Measurements from ENCODE around the gene IFT20. TPM values are rescaled to one million over a fixed set of nuclear protein-coding genes. Genes with fewer than 3 reads are reported as not detected.

The IFT20 gene, protein sequence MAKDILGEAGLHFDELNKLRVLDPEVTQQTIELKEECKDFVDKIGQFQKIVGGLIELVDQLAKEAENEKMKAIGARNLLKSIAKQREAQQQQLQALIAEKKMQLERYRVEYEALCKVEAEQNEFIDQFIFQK
- total RNA-seq, result 73.0 and 75.2 TPM in 2 replicates

GRCh38 chr17:28335201-28335958 lies at the start of gene IFT20, which contains the start of gene TNFAIP1:
Gene IFT20 (minus strand): TSS chr17:28335472. CDS start chr17:28331985, 3,487 bp downstream.
Gene TNFAIP1 (plus strand): TSS chr17:28335761. CDS start chr17:28339522, 3,761 bp downstream.

GRCh38 chr17:28371245-28372202 lies 36.3 kb upstream of the IFT20 start, which contains the start of gene SARM1:
Gene SARM1 (plus strand): TSS chr17:28371694. CDS start chr17:28372033, 339 bp downstream.

GRCh38 chr17:28370035-28370743 lies 34.9 kb upstream of the IFT20 start, which contains the start of gene VTN:
Gene VTN (minus strand): TSS chr17:28370307. CDS start chr17:28370203, 104 bp downstream.

DNA sequence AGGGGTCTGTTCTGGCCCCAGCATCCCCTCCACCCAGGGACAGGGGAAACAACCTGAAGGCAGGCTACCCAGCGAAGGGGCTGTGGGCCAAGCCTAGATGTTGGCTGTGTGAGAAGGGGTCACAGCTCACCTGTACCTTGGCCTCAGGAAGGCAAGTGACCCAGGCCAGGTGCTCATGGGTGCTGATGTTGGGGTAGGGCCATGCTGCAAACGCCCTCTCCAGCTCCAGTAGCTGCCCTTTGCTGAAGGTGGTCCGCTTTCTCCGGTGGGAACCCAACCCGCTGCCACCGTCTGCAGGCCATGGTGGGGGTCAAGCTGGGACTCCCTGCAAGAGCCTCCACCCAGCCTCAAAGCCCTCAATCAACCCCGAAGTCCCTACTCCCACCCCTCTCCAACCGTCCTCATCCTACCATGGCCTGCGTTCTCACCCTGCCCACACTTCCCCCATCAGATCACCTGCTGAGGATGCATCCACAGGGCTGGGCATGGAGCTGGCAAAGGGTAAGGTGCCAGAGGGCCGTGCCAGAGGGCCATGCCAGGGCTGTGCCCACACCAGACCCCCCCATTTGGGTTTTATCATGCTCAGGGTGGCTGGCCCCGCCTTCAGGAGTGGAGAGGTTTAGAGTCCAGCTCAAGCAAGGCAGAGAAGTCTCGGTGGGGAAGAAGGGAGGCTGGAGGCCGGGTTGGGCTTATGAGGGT lies 29.5 kb upstream of the IFT20 start, which contains the start of gene SEBOX:
Gene SEBOX, minus strand, starts transcription at position 535 of the 699 bp plus-strand sequence. Its CDS starts 48 bp downstream, at position 487.

GRCh38 chr17:28357061-28357900 lies 22.0 kb upstream of the IFT20 start, which contains the start of gene POLDIP2:
Gene POLDIP2 (minus strand): TSS chr17:28357527. CDS start chr17:28357448, 79 bp downstream.

GRCh38 chr17:28318759-28319597 lies 16.3 kb downstream of the IFT20 start, which contains the start of gene TMEM97:
Gene TMEM97 (plus strand): TSS chr17:28319200. CDS start chr17:28319240, 40 bp downstream.

Other genes starting within 250 kb of the IFT20 start
- 25.1 and 31.3 TPM in 2 replicates for gene TMEM97, start 16.3 kb downstream of the IFT20 start, total RNA-seq
- gene TNFAIP1, start 289 bp upstream of the IFT20 start, total RNA-seq, result 24.6 and 26.7 TPM in 2 replicates
- gene POLDIP2, start 22.1 kb upstream of the IFT20 start, total RNA-seq, result 76.9 and 80.8 TPM in 2 replicates
- gene SEBOX, start 29.7 kb upstream of the IFT20 start, total RNA-seq, result not detected in 2 replicates
- 13.4 and 19.1 TPM in 2 replicates for gene VTN, start 34.8 kb upstream of the IFT20 start, total RNA-seq
- gene SARM1, start 36.2 kb upstream of the IFT20 start, total RNA-seq, result 6.5 and 10.5 TPM in 2 replicates
- gene SLC46A1, start 70.7 kb upstream of the IFT20 start, total RNA-seq, result 5.1 and 7.0 TPM in 2 replicates
- gene SLC13A2, start 138.2 kb upstream of the IFT20 start, total RNA-seq, result not detected in 2 replicates
- not detected in 2 replicates for gene FOXN1, start 170.9 kb upstream of the IFT20 start, total RNA-seq
- gene UNC119, start 217.2 kb upstream of the IFT20 start, total RNA-seq, result 24.7 and 33.0 TPM in 2 replicates
- 47.4 and 48.5 TPM in 2 replicates for gene PIGS, start 236.1 kb upstream of the IFT20 start, total RNA-seq
- gene ALDOC, start 241.4 kb upstream of the IFT20 start, total RNA-seq, result 121 and 159 TPM in 2 replicates

All from smooth muscle cell of bladder (primary cell).